NK-92 treated with Interleukin-12 subunit alpha and Interleukin-12 subunit beta, amount 100 ng/mL, for 24 hours (cell line): ENCODE data around the gene TLE7.

Experiments used
- DNase-seq: peaks from one replicate; lab custom pipeline; 2025; lab: John Stamatoyannopoulos, UW

Gene TLE7

DNA sequence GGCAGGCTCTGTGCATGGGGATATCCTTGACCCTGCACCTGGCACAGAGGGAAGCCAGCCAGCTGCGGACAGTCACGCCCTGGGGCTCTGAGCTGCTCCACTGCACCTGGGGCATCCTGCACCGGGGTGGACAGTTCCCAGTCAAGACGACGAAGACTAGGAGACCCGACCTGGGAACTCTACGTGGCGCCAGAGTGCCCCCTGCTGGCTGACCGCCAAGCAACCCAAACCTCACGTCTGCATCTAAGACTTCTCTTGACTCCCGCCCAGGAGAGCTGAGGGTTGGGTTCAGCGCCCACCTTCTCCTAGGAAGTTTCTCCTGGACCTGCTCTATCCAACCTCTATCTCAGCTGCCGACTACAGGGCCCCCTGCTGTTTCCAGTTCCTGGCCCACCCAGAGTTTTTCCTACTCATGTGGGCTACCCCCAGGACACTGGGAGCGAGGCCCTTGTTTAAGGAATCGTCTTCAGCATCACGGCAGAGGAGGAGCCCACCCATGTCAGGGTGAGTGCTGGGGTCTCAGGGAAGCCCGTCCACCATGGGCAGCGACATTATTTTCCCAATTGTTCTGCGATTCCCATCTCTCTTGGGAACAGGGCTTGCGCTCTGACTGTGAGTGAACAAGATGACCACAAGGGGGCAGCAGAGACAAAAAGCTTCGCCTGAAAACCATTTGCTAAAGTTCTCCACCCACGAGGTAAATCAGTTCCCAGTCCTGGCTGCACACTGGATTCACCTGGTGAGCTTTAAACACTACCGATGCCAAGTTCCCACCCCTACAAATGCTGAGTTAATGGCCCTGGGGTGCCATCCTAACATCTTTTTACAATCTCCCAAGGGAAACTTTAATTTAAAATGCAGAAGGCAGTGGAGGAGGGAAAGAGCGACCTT lies 29.3 kb downstream of the TLE7 start:
- DNase-seq: peak; percentile 22

DNA sequence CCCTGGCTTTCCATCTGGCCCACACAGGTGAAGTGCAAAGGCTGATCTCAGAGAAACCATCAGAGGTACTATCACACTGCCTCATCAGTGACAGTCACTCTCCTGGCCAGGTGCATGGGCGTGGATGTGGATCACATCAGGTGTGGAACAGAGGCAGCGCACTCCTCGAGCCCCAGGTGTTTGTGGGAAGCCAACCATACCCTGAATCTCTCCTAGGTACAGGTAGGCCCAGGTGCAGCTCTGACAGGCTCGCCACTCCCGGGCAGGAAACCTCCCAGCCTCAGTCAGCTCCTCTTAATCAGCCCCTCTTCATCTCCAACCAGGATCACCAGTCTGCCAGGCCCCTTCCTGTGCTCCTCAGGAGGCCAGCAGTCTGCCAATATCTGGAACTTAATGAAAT lies 31.7 kb downstream of the TLE7 start:
- no peak for DNase-seq

DNA sequence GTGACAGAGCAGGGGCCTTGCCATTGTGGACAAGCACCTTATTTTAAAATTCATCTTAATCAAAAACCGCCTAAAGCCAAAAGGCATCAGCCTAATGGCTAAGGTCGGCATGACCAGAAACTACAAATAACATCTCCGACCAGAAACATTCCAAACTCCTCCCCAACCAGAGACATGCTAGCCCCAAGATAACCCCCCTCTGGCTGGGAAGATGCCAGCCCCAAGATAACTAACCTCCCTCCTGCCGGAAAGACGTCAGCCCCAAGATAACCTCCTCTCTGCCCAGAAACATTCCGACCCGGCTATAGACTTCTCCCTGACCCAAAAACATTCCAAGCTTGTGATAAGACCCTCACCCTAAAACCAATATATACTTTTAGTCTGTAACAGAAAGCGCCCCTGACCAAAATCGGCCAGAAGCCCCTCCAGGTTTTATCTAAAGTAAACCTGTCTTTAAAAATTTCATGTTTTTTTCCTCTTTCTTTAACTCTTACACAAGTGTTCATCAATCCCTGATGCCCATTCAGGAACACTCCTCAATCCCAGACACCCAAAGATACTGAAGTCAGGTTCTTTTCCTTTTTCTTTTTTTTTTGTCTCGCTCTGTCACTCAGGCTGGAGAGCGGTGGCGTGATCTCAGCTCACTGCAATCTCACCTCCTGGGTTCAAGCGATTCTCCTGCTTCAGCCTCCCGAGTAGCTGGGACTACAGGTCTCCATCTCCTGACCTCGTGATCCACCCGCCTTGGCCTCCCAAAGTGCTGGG lies 32.7 kb downstream of the TLE7 start:
- no peak for DNase-seq

DNA sequence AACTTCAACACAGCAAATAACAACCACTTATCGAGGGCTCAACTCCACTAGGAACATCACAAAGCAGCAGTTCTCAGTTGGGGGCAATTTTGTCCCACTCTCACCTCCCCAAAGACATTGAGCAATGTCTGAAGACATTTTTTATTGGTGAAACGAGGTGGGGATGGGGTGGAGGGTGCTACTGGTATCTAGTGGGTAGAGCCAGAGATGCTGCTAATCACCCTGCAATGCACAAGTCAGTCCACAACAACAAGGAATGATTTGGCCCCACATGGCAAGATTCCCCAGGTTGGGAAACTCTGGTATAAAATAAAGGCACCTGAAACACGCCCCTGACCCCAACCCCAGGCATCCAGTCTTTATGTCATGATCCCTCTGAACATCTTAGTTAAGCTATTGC lies 33.3 kb downstream of the TLE7 start:
- no peak for DNase-seq

DNA sequence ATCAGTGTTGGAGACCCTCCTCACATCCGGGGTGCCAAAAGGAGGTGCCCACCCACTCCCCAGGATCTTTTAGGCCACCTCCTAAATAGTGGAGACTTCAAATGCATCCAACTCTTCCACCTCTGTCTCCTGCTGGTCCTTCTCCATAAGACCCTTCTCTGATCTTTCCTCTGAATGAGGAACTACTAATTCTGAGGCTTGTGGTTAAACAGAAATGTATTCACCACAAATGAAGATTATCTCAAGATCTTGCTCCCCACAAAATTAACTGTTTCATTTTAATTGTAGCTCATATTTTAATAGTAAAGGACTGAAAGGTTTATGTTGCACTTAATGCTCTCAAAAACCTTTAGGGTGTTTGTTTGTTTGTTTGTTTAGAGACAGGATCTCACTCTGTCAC lies 34.1 kb downstream of the TLE7 start:
- DNase-seq: no peak

DNA sequence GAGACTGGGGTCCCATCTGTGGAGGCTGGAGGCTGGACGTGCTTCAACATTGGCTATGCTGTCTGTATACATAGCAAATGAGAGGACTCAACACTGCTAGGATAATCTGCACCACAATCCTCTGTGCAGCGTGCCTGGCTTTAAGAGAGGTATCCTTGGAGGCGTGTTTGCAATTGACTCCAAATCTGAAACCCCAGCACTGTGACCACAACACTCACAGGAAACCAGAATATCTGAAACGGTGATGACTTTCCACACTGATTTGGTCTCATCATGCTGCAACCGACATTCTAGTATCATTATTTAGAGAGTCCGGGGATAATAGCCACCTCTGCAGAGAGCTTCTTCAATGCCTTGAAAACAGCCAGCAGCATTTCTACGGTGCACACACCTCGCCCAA lies 35.1 kb downstream of the TLE7 start:
- no peak for DNase-seq

DNA sequence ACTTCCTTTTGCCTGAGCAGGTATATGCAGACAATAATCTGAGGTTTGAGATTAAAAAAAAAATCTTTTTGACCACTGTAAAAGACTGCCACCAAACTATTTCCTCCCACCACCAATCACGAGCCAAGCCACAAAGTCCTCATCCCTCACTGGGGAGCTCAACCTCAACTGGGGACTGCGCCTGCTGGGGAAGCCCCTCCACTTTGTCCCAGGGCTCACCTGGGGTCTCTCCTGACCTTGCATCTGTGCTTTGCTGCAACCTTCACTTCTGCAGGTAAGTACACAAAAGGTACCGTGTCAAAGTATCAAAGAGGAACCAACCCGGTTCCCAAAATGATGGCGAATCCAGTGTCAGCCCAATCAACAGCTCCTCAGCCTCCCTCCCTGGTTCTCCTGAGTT lies 35.5 kb downstream of the TLE7 start:
- DNase-seq: no peak

DNA sequence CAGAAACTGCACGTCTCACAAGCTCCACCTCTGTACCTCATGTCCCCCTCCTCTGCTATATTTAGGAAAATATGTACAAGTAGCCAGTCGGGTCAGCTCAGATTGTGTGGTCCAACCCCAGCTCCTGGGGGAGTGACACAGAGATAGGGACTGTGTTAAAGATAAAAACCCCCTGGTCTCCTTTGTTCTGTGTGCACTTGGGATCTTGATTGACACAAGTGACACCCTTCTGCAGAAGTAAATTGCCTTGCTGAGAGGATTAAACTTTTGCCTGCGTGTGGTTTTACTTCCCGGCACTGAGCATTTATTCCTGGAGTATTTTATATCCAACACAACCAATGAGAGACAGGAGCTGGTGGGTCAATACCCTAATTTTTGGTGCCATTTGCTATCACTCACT lies 37.5 kb downstream of the TLE7 start:
- no peak for DNase-seq

DNA sequence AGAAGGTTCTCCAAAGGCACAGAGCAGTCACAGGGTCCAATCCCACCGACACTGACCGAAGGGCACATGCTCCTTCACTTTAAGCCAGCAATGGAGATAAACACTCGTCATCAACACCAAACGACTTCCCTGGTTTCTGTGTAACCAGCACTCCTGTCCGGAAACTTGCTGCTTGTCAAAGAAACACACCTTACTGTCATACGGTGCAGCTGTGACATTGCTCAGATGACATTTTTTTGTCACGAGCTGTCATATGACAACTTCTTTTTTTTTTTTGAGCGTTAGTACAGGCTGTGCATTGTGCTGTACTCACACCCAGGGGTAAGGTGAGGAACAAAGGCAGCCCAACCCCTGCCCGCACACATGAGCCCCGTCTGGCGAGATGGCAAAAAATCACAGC lies 39.2 kb downstream of the TLE7 start:
- no peak for DNase-seq

DNA sequence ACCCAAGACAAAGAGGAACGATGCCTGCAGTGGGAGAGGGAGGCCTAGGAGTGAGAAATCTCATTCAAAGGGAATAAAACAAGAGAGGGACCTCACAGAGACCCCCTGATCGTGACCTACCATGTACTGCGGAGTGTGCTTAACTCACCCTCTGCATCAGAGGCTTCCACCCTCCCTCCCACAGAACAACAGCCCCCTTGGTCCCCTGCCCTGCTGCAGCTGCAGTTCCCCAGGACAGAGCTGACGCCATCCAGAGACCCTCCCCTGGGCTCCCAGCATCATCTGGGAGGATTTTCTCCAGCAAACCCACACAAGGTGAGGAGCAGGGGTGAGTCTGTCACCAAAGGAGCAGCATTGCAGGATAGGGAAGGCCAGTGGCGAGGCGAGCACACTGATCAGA lies 39.8 kb downstream of the TLE7 start:
- DNase-seq: no peak

DNA sequence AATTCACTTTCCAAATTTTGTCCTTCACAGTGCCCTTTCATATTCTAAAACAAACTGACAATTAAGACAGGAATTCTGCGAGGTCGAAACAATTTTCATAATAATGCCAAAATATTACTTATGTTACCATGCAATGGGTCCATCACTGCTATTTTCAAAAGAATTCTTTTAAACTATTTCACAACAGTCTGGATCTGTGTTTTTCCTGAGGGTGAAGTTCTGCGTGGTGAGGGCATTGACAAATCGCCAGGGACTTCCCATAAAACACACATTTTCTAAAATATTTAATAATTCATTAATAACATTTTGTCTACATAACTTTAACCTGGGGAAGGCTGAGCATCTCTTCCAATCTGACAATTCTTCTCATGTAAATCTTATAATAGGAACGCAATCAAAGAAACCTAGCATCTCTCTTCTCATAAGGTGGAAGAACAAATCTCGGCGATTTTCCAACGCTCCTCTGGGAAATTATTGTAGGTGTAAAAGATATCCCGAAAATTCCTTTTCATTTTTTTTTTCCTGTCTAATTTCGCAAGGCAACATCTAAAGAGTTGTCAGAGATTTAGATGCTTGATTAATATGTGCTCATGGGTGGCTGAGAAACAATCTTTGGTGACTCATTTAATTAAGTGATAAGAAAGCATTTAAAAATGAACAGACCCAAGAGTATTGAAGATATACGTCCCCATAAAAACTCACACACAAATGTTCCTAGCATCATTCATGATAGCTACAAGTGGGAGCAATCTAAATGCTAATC lies 41.9 kb downstream of the TLE7 start:
- no peak for DNase-seq

DNA sequence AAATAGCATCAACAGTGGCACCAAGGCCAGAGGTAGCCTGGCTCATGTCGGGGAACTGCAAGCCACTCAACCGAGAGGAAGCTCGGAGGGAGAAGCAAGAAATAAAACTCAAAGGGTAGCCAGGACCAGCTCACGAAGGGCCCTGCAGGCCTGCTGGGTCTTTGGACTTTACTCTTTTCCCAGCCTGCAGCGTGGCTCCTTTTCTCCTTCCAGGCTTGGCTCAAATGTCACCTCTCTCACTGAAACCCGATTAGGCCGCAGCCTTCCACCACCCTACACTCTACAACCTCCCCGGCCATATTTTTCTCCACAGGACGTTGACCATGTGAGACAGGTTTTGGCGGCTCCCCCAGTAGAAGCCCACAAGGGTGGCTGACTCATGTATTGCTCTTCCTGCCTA lies 45.3 kb downstream of the TLE7 start:
- DNase-seq: no peak

DNA sequence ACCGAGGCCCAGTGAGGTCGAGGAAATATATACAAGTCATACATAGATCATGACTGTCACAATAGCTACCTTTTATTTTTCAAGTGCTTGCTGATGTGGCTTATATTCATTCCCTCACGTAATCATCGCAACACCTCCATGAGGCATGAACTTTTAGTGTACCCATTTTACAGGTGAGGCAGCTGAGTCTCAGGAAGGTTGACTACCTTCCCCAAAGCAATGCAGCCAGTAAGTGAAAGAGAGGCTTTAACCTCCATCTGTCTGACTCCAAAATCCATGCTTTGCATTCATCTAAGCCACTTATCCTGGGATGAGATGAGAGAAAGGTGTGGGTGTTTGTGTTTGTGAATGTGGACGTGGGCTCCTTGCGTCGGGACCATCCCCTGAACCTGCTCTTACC lies 52.5 kb downstream of the TLE7 start:
- no peak for DNase-seq

DNA sequence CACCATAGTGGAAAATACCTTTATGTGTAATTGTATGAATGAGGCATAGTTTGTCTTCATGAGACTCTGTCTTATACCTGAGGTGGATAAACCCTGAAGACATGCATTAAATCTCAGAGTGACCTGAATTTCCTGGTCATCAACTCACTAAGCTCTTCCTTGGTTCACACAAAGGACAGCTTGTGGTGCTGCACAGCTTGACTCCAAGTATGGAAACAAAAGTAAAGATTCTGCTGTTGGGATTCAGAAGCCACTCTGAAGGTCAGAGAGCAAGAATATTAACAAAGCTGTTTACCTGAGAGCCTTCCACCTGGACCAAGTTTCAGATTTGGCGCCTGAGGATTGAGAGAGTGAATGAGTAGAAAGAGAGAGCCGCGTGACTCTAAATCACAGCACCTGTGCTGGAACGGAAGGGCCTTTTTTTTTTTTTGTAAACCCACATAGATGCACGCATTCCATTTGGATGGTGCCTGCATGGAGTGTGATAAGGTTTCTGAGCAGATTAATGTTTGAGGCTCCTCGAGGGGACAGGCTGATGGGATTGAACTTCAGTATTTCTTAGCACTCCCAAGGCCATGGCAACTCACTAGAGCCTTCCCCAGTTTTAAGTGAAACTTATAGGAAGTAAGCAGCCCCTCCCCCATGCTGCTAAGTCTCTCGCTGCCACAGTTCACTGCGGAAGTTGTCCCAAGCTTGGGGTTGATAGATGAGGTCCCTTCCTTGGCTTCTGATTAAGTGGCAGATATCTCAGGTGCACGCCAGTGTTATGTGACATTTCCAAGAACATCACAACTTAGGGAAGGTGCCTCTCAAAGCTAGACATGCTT lies 54.6 kb downstream of the TLE7 start:
- no peak for DNase-seq

DNA sequence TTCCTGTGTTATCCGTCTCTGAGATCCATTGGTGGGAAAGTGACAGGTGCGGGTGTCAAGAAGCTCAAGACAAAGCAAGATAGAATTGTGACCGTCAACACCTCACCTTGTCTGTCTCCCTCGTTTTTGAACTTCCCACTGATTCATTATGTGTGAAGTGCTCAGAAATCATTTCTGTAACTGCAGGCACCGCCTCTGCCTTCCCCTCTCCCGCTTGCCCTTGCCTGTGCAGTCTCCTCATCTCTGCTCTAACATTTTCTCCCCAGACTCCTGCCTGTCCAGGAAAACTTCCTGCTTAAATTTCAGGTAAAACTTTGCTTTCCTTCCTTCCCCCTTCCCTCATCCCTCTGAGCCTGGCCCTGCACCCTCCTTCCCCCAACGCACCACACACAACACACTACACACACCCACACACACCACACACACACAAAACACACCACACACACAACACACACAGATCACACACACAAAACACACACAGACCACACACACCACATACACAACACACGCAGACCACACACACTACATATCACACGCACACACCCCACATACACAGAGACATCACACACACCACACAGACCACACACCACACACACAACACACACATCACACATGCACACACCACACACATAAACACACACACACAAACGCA lies 57.7 kb downstream of the TLE7 start:
- DNase-seq: peak; percentile 13

DNA sequence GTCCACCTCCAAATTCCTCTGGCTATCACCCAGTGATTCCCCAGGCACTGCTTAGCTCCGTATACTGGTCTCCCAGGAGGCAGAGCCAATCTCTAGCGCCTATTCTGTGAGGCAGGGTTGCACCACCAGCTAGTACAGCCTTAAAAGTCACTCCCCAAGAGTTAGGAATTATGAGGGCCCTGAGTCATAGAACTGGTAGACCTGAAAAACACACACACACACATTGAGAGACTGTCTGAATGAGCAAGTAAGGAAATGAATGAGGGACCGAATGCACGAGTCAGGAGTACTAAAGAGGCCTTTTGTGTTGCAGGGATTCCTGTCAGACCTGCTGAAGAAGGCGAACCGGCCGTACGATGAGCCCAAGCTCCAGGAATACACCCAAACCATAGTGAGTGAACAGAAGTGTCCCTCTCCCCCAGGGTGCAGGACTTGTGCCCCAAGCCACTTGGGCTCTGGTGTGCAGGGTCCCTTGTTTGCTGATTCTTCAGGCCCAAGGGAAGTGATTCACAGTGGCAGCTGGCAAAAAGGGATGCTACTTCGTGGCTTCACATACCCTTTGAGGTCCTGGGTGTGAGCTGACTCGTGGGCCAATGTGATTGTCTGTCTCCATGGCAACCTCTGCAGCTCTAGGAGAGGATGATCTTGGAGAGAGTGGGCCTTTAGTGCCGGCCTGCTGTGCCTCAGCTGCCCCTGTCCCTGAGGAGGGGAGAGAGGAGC lies 58.6 kb downstream of the TLE7 start:
- peak; percentile 63 for DNase-seq

DNA sequence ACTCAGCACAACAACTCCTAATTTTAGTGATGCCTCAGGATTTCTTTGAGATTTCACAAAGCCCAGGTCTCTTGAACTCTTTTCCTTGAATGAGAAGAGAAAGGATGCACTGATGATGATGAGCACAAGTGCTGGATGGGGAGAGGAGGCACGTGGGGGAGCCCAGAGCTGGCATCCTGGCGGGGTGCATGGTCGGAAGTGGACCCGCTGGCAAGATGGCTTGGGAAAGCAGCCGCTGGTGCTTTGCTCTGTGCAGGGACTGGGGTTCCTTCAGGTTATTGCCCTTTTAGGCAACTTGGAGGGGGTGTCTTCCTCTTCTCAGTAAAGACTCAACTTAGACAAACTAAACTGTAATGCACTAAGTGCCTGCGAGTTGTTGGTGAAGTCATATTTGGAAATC lies 61.0 kb downstream of the TLE7 start:
- DNase-seq: no peak
